GM18526 (cell line): ENCODE results near the gene PLEKHA1.

Source experiments
- POLR2A ChIP-seq: IDR thresholded peaks from 3 replicates; pipeline ENCODE4 v1.6.1; 2011; ENCODE audit not compliant: insufficient read length; ENCODE audit errors: extremely low read depth

Gene PLEKHA1

DNA sequence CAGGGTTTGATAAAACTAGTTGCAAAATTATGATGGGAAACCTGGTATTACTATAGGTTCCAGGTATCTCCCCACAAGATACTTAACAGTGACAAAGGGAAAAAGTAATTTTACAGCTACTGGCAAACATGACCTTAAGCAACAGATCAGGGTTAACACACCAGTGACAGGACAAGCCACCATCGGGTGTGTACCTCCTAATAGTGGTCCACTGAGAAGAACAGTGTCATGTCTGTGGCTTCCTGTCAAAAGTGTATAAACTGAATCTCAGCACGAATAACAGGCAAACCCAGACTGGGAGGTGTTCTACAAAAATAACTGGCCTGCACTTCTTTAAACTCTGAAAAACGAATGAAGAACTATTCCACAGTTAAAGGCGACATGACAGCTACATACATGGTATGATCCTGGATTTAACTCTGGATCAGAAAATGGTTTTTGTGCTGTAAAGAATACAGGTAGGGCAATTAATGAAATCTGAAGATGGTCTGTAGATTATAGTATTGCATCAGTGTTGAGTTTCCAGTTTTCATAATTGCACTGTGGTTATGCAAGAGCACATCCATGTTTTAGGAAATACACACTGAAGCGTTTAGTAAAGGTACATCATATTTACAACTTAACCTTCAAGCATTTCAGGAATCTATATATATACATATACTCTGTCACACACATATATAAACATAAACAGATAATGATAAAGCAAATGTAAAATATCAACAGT, 47.9 kb downstream of the PLEKHA1 start:
- TF ChIP-seq POLR2A = no peak

DNA sequence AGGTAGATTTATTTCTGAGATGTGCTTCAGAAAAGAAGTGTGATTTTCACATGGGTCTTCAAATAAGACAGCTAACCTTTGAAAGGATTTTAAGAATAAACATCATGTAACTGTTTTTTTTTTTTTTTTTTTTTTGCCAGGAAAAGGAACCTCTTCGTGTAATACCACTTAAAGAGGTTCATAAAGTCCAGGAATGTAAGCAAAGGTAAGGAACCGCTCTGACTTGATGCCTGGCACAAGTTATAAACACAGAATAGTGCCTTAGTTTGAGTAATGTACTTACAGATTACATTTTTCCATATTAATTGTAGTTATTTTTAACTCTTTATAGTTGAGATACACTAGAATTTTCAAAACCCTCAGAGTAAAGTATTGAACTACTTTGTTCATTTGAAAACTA, 49.6 kb downstream of the PLEKHA1 start:
- no peak for TF ChIP-seq POLR2A

DNA sequence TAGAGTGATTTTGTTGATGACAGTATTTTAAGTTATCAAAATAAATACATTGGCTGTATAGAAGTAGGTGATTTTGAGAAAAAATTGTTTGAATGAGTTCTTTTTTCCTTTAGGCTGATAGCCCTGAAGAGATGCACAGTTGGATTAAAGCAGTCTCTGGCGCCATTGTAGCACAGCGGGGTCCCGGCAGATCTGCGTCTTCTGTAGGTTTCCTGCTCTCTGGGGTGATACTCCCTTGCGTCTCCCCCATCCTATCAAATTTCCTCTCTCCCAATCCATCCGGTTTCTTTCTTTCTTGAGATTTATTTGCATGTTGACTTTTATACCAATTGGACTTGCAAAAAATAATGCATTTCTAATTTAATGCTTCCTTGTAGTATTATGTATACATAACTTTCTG, 52.3 kb downstream of the PLEKHA1 start:
- no peak for TF ChIP-seq POLR2A

DNA sequence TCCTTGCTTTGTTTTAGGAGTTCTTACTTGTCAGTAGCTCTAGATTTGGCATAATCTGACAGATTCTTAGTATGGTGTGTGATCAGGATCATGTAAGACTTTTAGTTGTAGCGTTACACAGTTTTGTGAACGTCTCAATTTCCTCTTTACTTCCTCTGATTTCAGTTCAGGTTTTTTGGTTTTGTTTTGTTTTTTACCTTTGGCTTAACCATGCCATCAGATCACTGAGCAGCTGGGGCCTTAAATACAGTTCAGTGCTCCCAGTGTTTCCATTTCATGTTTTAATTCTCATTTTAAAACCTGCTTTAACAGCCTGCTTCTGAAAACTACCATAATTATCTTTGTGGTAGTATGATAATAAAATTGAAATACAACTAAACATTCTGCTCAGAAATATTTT, 52.8 kb downstream of the PLEKHA1 start:
- TF ChIP-seq POLR2A = no peak

- TF ChIP-seq POLR2A = no peak
These were observed 60.8 kb downstream of the PLEKHA1 start for GRCh38 chr10:122435212-122435827.

- TF ChIP-seq POLR2A = no peak
These were observed 67.5 kb downstream of the PLEKHA1 start for GRCh38 chr10:122441961-122442360.

DNA sequence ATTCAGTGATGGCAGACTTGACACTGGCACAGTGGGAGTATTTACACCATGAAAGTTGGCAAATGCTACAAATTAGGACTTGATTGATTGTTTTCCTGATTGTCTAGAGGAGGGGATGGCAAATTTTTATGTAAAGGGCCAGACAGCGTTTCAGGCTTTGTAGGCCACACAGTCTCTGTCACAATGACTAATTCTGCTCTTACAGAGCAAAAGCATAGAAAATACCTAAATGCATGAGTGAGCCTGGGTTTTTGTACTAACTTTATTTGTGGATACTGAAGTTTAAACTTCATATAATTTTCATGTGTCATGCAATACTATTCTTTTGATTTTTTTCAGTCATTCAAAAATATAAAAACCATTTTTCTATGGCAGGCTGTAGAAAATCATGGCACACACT, 71.0 kb downstream of the PLEKHA1 start:
- no peak for TF ChIP-seq POLR2A

DNA sequence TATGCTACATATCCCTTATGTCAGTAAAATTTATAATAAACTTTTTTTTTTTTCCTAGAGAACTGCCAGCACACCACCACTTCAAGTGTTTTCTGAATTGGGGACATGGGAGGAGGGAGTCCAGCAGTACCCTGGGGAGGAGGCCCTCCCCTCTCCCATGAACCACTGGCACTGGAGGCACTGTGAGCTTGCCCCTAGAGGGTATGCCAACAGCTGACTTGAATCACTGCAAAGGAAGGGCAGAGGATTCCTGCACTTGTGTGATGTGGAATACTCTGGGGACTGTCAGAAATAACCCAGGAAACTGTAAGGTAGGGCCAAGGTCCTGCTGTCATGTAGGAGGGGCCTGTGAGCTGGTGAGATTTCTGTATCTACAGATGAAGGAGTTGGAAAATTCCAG, 71.4 kb downstream of the PLEKHA1 start:
- TF ChIP-seq POLR2A = no peak

GRCh38 chr10:122446668-122447423, 72.3 kb downstream of the PLEKHA1 start:
- TF ChIP-seq POLR2A = no peak

DNA sequence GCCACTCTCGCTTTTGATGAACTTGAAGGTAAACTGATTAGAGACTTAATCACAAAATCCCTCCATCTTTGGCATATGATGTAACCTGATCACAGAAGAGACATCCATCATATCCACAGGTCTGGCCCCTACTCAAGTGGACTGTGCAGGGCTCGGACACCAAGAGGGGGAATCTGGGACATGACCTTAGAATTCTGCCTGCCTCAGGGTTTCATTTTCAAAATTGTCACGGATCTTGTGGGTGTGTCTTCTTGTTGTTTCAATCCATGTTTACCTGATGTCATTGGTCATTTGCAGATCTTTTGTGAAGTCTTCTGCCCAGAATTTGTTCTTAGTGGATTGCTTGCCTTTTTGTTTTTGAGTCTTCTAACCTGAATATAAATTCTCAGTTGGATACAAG, 74.1 kb downstream of the PLEKHA1 start:
- no peak for TF ChIP-seq POLR2A

DNA sequence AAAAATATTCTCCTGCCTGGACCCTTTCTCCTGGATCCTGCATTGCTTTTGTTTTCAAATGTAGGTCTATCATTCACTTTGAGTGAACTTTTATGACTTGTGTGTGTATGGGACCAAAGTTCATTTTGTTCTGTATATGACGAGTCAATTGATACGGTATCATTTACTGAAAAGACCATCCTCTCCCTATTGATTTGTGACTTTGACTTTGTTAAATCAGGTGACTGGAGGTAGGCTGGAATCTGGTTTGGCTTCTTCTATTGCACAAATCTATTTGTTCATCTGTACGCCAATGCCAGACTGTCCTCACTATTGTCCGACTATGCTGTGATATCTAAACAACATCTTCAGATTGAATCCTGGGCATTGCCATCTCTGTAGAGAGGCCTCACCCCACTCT, 74.6 kb downstream of the PLEKHA1 start:
- TF ChIP-seq POLR2A = no peak

- no peak for TF ChIP-seq POLR2A
These were observed 76.0 kb downstream of the PLEKHA1 start for GRCh38 chr10:122450353-122450990.

GRCh38 chr10:122454071-122454470, 79.6 kb downstream of the PLEKHA1 start:
- no peak for TF ChIP-seq POLR2A

DNA sequence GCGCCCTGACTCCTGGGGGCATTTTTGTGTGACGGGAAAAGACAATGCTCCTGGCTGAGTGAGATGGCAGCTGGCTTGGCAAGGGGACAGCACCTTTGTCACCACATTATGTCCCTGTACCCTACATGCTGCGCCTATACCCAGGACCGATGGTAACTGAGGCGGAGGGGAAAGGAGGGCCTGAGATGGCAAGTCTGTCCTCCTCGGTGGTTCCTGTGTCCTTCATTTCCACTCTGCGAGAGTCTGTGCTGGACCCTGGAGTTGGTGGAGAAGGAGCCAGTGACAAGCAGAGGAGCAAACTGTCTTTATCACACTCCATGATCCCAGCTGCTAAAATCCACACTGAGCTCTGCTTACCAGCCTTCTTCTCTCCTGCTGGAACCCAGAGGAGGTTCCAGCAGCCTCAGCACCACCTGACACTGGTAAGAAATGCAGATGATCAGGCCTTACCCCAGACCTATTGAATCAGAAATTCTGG, 80.1 kb downstream of the PLEKHA1 start, which contains the start of gene ARMS2:
Gene ARMS2, plus strand, starts transcription at position 51 of the 478 bp plus-strand sequence. Its CDS starts 75 bp downstream, at position 126.
- TF ChIP-seq POLR2A = no peak

DNA sequence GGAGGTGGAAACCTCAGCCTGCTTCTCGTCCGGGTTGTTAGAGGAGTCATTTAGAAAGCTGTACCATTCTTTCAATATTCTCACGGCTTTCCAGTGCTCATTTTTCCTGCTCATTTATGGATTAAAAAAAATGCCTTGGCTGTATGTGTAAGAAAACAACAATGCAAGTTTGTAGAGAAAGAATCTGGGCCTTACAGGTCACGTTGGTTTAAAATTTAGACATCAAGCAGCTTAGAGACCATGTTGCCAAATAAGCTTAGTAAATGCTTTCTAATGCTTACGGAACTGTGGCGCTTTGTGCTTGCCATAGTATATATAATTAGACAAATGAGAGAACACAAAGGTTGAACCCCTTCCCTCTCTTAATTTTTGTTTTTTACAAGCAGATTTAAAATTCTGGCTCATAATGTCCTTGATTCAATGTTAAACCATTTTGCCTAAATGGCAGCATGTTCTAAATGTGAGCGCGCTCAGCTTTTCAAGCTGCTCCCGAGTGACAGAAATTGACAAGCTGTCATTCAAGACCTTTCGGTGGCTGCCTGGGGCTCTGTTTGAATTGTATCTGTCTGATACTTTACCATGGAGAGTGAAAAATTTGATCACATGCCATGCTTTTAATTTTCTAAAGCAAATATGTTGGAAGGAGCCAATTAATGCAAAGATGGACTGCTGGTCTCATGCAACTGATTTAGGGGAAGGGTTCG, 81.0 kb downstream of the PLEKHA1 start:
- no peak for TF ChIP-seq POLR2A
